IMR-90 (cell line): ENCODE results near the gene TMEM117. TPM values are rescaled to one million over a fixed set of nuclear protein-coding genes. Genes with fewer than 3 reads are reported as not detected.
A peak's percentile ranks its signal among the peaks of the same experiment; 100 is the strongest.

Experiments used
- ATAC-seq: fragments of 200-7000 bp; cut with Tn5 transposase; 2 replicates; pipeline ENCODE4 v1.9.1; 2020; ENCODE audit warnings: low read depth, mild to moderate bottlenecking, moderate library complexity
- BruUV-seq: library from RNA; stranded (reverse); fragments of 400-500 nt; replicated peaks from 2 replicates; lab custom pipeline; 2021; lab: Mats Ljungman, UMichigan
- CTCF ChIA-PET: fragments of 300-600 bp; formaldehyde crosslinking; extraction: SDS; loops from one replicate; lab custom pipeline; 2021; ENCODE audit warnings: antibody characterized with exemption; lab: Yijun Ruan, JAX
- POLR2A ChIA-PET: fragments of 300-600 bp; sonication (Branson Sonifier 250); formaldehyde crosslinking; loops from one replicate; lab custom pipeline; 2022; ENCODE audit warnings: antibody characterized with exemption; ENCODE audit not compliant: unreplicated experiment; lab: Charles Lee
- DNase-seq: peaks from one replicate; pipeline ENCODE4 v3.0.0; 2013
- H2AFZ ChIP-seq: replicated peaks from 2 replicates; pipeline ENCODE3; 2013; ENCODE audit warnings: low read length, mild to moderate bottlenecking; ENCODE audit not compliant: poor library complexity
- H2AK5ac ChIP-seq: 2 replicates; pipeline ENCODE4 v1.6.1; 2013; ENCODE audit warnings: low read depth, low read length, inconsistent platforms
- H2AK9ac ChIP-seq: replicated peaks from 2 replicates; pipeline ENCODE3; 2013; ENCODE audit warnings: mild to moderate bottlenecking, low read depth, low read length, moderate library complexity; ENCODE audit not compliant: poor library complexity
- H2BK120ac ChIP-seq: 2 replicates; pipeline ENCODE4 v1.6.1; 2013; ENCODE audit warnings: low read depth, low read length, inconsistent platforms
- H2BK15ac ChIP-seq: 3 replicates; pipeline ENCODE4 v1.6.1; 2013; ENCODE audit warnings: low read depth, low read length, inconsistent platforms
- H2BK20ac ChIP-seq: 2 replicates; pipeline ENCODE4 v1.6.1; 2013; ENCODE audit warnings: low read depth, mild to moderate bottlenecking, inconsistent platforms, low read length, moderate library complexity
- H2BK5ac ChIP-seq: 2 replicates; pipeline ENCODE4 v1.6.1; 2013; ENCODE audit warnings: mild to moderate bottlenecking, low read depth, low read length, inconsistent platforms; ENCODE audit not compliant: poor library complexity, severe bottlenecking
- H3K14ac ChIP-seq: replicated peaks from 2 replicates; pipeline ENCODE4 v1.6.1; 2013; ENCODE audit warnings: low read depth, low read length, inconsistent platforms
- H3K18ac ChIP-seq: 2 replicates; pipeline ENCODE4 v1.6.1; 2013; ENCODE audit warnings: low read depth, low read length, control low read depth
- H3K23ac ChIP-seq: 2 replicates; pipeline ENCODE4 v1.6.1; 2013; ENCODE audit warnings: low read depth, low read length, inconsistent platforms
- H3K27ac ChIP-seq: 2 replicates; pipeline ENCODE4 v1.5.1; 2013; ENCODE audit warnings: mild to moderate bottlenecking, control low read depth, low read length; ENCODE audit not compliant: insufficient read depth
- H3K27me3 ChIP-seq: 2 replicates; pipeline ENCODE4 v1.6.1; 2013; ENCODE audit warnings: low read length; ENCODE audit not compliant: control insufficient read depth, insufficient read depth
- H3K36me3 ChIP-seq: 2 replicates; pipeline ENCODE4 v1.6.1; 2013; ENCODE audit warnings: low read length, mixed read lengths; ENCODE audit not compliant: control insufficient read depth, insufficient read depth
- H3K4ac ChIP-seq: 2 replicates; pipeline ENCODE4 v1.6.1; 2013; ENCODE audit warnings: low read depth, low read length, inconsistent platforms
- H3K4me1 ChIP-seq: 2 replicates; pipeline ENCODE4 v1.6.1; 2013; ENCODE audit warnings: low read length, mixed read lengths; ENCODE audit not compliant: control insufficient read depth, insufficient read depth
- H3K4me2 ChIP-seq: 2 replicates; pipeline ENCODE4 v1.6.1; 2013; ENCODE audit warnings: low read depth, mild to moderate bottlenecking, control low read depth, low read length, moderate library complexity
- H3K4me3 ChIP-seq: 2 replicates; pipeline ENCODE4 v1.5.1; 2013; ENCODE audit warnings: low read depth, mild to moderate bottlenecking, control low read depth, low read length, moderate library complexity; ENCODE audit not compliant: insufficient read depth
- H3K56ac ChIP-seq: 2 replicates; pipeline ENCODE4 v1.6.1; 2013; ENCODE audit warnings: low read length, inconsistent platforms; ENCODE audit not compliant: insufficient read depth; ENCODE audit errors: extremely low read depth
- H3K79me1 ChIP-seq, 2 experiments: 2 replicates each; pipeline ENCODE4 v1.6.1; 2013; ENCODE audit warnings: low read length in 2 of 2, inconsistent platforms in 1 of 2, low read depth in 1 of 2
- H3K9ac ChIP-seq: 2 replicates; pipeline ENCODE4 v1.6.1; 2013; ENCODE audit warnings: low read depth, low read length, control low read depth
- H3K9me1 ChIP-seq: 2 replicates; pipeline ENCODE4 v1.6.1; 2013; ENCODE audit warnings: low read length, inconsistent platforms; ENCODE audit not compliant: insufficient read depth
- H3K9me3 ChIP-seq: 2 replicates; pipeline ENCODE4 v1.6.1; 2013; ENCODE audit warnings: low read length; ENCODE audit not compliant: control insufficient read depth, insufficient read depth
- H4K20me1 ChIP-seq: 2 replicates; pipeline ENCODE4 v1.6.1; 2013; ENCODE audit warnings: low read length, inconsistent platforms; ENCODE audit not compliant: insufficient read depth
- H4K5ac ChIP-seq: 2 replicates; pipeline ENCODE4 v1.6.1; 2013; ENCODE audit warnings: mild to moderate bottlenecking, low read depth, low read length, control low read depth
- H4K8ac ChIP-seq, 2 experiments: 2 replicates each; pipeline ENCODE4 v1.6.1; 2013; ENCODE audit warnings: low read depth in 2 of 2, low read length in 2 of 2, control low read depth in 1 of 2, inconsistent platforms in 1 of 2
- H4K91ac ChIP-seq: 2 replicates; pipeline ENCODE4 v1.6.1; 2013; ENCODE audit warnings: low read depth, low read length, inconsistent platforms; ENCODE audit not compliant: insufficient read depth
- ELK1 ChIP-seq: fragments of 150-350 bp; IDR thresholded peaks from 2 replicates; pipeline ENCODE4 v1.6.1; 2016; ENCODE audit warnings: low read depth, mild to moderate bottlenecking, low read length, moderate library complexity, borderline replicate concordance
- MAZ ChIP-seq: IDR thresholded peaks from 2 replicates; pipeline ENCODE4 v1.6.1; 2012; ENCODE audit warnings: low read depth, mild to moderate bottlenecking, low read length, improper control_type of control experiment, moderate library complexity, borderline replicate concordance
- NFE2L2 ChIP-seq: fragments of 150-350 bp; IDR thresholded peaks from 2 replicates; pipeline ENCODE4 v1.6.1; 2016; ENCODE audit warnings: low read depth, mild to moderate bottlenecking, low read length
- WGBS, 2 experiments: methylation state at CpG; one replicate each; pipeline versions ENCODE4 v1.1.5 to v1.1.7; 2013; ENCODE audit warnings: missing lambda C conversion rate in 2 of 2; ENCODE audit not compliant: insufficient read length in 1 of 2; ENCODE audit errors: extremely low coverage in 2 of 2; 5-methylcytosine and 5-hydroxymethylcytosine counted together
- dilution Hi-C: fragments of 300-500 bp; cut with HindIII; formaldehyde crosslinking; loops from one replicate; pipeline ENCODE4 v1.14.3; 2018; ENCODE audit warnings: low sequenced_read_pairs; ENCODE audit not compliant: unreplicated experiment
- in situ Hi-C: fragments of 300-500 bp; cut with MboI; formaldehyde crosslinking; loops from 3 replicates; pipeline ENCODE4 v1.14.3; 2019; ENCODE audit warnings: low sequenced_read_pairs, inconsistent platforms, mixed read lengths
- intact Hi-C: fragments of 100-400 bp; cut with micrococcal nuclease; formaldehyde crosslinking; loops from 2 replicates; pipeline ENCODE4 v1.10.0; 2022
- polyA plus RNA-seq, 3 experiments: library from polyadenylated mRNA; depleted of rRNA; stranded (reverse); fragments of >200 nt; gene quantifications; 2 replicates each; pipeline ENCODE4 v1.2.3, GENCODE V29; 2012; ENCODE audit warnings: low replicate concordance in 1 of 3
- total RNA-seq: library from RNA; depleted of rRNA; stranded (reverse); fragments of >200 nt; gene quantifications from 2 replicates; pipeline ENCODE4 v1.2.3, GENCODE V29; 2012

Gene TMEM117
- total and polyA plus RNA-seq, 2 of the 4 experiments (the other 2 are of a cell fraction), result 8.7 to 21.0 TPM

- peak; percentile 60 for ATAC-seq
- in situ Hi-C loops, result no loop called here
- no CpG with 5 or more reads among the region's 2 CpGs for WGBS, 2 experiments
Observed at GRCh38 chr12:43795716-43796280, 40.1 kb upstream of the TMEM117 start.

More at GRCh38 chr12:43795716-43796280, 40.1 kb upstream of the TMEM117 start:
- H4K8ac ChIP-seq, result no peak overlapping the region
- DNase-seq, result peak; percentile 21
- H3K4me1 ChIP-seq, result no peaks in the 10 kb centered on the region
- no TSS peak for BruUV-seq
- H4K91ac ChIP-seq, result no peak overlapping the region
- peaks cover 13% of the 10 kb centered on the region for H3K36me3 ChIP-seq
- H2BK120ac ChIP-seq, result no peak overlapping the region
- H3K9ac ChIP-seq, result no peak overlapping the region
- H4K20me1 ChIP-seq, result no peaks in the 10 kb centered on the region; the same call in 1 of the 2 replicates
- H3K9me3 ChIP-seq, result no peaks in the 10 kb centered on the region
- CTCF ChIA-PET, result no interaction called here
- POLR2A ChIA-PET, result no interaction called here
- H3K56ac ChIP-seq, result no peak overlapping the region
- H3K27me3 ChIP-seq, result no peaks in the 10 kb centered on the region
- H3K4me3 ChIP-seq, result no peak overlapping the region
- TF ChIP-seq NFE2L2 (no peak), MAZ (no peak), ELK1 (no peak)
- no peak overlapping the region for H2BK20ac ChIP-seq
- H3K4me2 ChIP-seq, result no peak overlapping the region
- H3K4ac ChIP-seq, result no peak overlapping the region
- no peak overlapping the region for H4K5ac ChIP-seq
- H2AK9ac ChIP-seq, result no peak overlapping the region
- H3K27ac ChIP-seq, result no peak overlapping the region
- intact Hi-C loops (no loop called here), dilution Hi-C loops (no loop called here)
- peaks cover 2 to 3% of the 10 kb centered on the region in 2 experiments; a peak in 2 of 4 replicates for H3K79me1 ChIP-seq
- H3K23ac ChIP-seq, result no peak overlapping the region
- H2AK5ac ChIP-seq, result no peak overlapping the region
- no peak overlapping the region for H2BK5ac ChIP-seq
- no peak overlapping the region for H3K14ac ChIP-seq
- no peak overlapping the region for H2BK15ac ChIP-seq
- H2AFZ ChIP-seq, result no peak overlapping the region
- no peak overlapping the region for H3K18ac ChIP-seq
- no peaks in the 10 kb centered on the region for H3K9me1 ChIP-seq
